DOHH2 (cell line): ENCODE measurements around the gene GTSE1.

Experiments used
- H3F3A ChIP-seq: fragments of 200-600 bp; sonication (generic), shearing (Covaris generic); 2 replicates; pipeline ENCODE4 v1.6.0; 2016; ENCODE audit warnings: antibody characterized with exemption, mild to moderate bottlenecking; ENCODE audit not compliant: control insufficient read depth, insufficient read depth
- H3K27ac ChIP-seq: fragments of 200-600 bp; sonication (generic); 2 replicates; pipeline ENCODE4 v1.5.1; 2014; ENCODE audit warnings: low read depth, mild to moderate bottlenecking, low read length, moderate library complexity
- H3K27me3 ChIP-seq: fragments of 200-600 bp; sonication (generic); 2 replicates; pipeline ENCODE4 v1.6.1; 2014; ENCODE audit warnings: mild to moderate bottlenecking, low read length, mixed read lengths; ENCODE audit not compliant: control insufficient read depth
- H3K36me3 ChIP-seq: fragments of 200-600 bp; sonication (generic); 2 replicates; pipeline ENCODE4 v1.6.1; 2014; ENCODE audit warnings: mild to moderate bottlenecking, low read length, moderate library complexity, mixed read lengths; ENCODE audit not compliant: control insufficient read depth
- H3K4me1 ChIP-seq: fragments of 200-600 bp; sonication (generic); 2 replicates; pipeline ENCODE4 v1.6.1; 2014; ENCODE audit warnings: mild to moderate bottlenecking, low read length, mixed read lengths; ENCODE audit not compliant: control insufficient read depth
- H3K4me2 ChIP-seq: fragments of 200-600 bp; sonication (generic); 2 replicates; pipeline ENCODE4 v1.6.0; 2014; ENCODE audit warnings: mild to moderate bottlenecking, low read length, moderate library complexity
- H3K4me3 ChIP-seq: fragments of 200-600 bp; sonication (generic); 2 replicates; pipeline ENCODE4 v1.5.1; 2014; ENCODE audit warnings: mild to moderate bottlenecking, low read length, mixed read lengths
- H3K79me2 ChIP-seq: fragments of 200-600 bp; sonication (generic); 2 replicates; pipeline ENCODE4 v1.6.1; 2014; ENCODE audit warnings: mild to moderate bottlenecking, low read length, mixed read lengths; ENCODE audit not compliant: control insufficient read depth
- H3K9me2 ChIP-seq: fragments of 200-600 bp; sonication (generic); replicated peaks from 2 replicates; pipeline ENCODE4 v1.6.1; 2014; ENCODE audit warnings: mild to moderate bottlenecking, low read length, mixed read lengths; ENCODE audit not compliant: control insufficient read depth
- H3K9me3 ChIP-seq: fragments of 200-600 bp; sonication (generic); 2 replicates; pipeline ENCODE4 v1.6.1; 2014; ENCODE audit warnings: antibody characterized with exemption, low read length, mixed read lengths; ENCODE audit not compliant: control insufficient read depth, insufficient read depth
- H4K20me1 ChIP-seq: fragments of 200-600 bp; sonication (generic); 2 replicates; pipeline ENCODE4 v1.6.0; 2014; ENCODE audit warnings: low read depth, mild to moderate bottlenecking, antibody characterized with exemption, low read length, moderate library complexity; ENCODE audit not compliant: control insufficient read depth, insufficient read depth
- CTCF ChIP-seq: fragments of 200-600 bp; sonication (generic); IDR thresholded peaks from one replicate; pipeline ENCODE4 v1.5.1; 2014; ENCODE audit warnings: antibody characterized with exemption, mild to moderate bottlenecking, low read depth, low read length; ENCODE audit not compliant: poor library complexity, severe bottlenecking
- EZH2phosphoT487 ChIP-seq: fragments of 200-600 bp; sonication (generic); IDR thresholded peaks from 2 replicates; pipeline ENCODE4 v1.6.1; 2017; ENCODE audit warnings: borderline replicate concordance, mild to moderate bottlenecking, antibody characterized with exemption, low read length, moderate library complexity, mixed read lengths

Gene GTSE1

GRCh38 chr22:46351131-46351735, 54.6 kb downstream of the GTSE1 start:
- Histone ChIP-seq H3K9me2 (no peaks in the 10 kb centered on the region), H3F3A (no peaks in the 10 kb centered on the region), H3K27ac (no peak overlapping the region), H3K36me3 (peaks cover 93% of the 10 kb centered on the region), H3K4me3 (no peak overlapping the region), H3K27me3 (no peaks in the 10 kb centered on the region), H3K4me2 (no peak overlapping the region), H3K9me3 (no peaks in the 10 kb centered on the region), H3K79me2 (no peaks in the 10 kb centered on the region), H4K20me1 (0 out of 2 replicates have a peak, but pooled peaks cover under 1% of the 10 kb centered on the region), H3K4me1 (no peaks in the 10 kb centered on the region)
- TF ChIP-seq EZH2phosphoT487, result no peak
- TF ChIP-seq CTCF, result no peak

- H3K4me3 ChIP-seq, result no peak overlapping the region
- H3K36me3 ChIP-seq, result peaks cover 92% of the 10 kb centered on the region
- no peaks in the 10 kb centered on the region for H3F3A ChIP-seq
- H3K9me3 ChIP-seq, result no peaks in the 10 kb centered on the region
- H3K9me2 ChIP-seq, result no peaks in the 10 kb centered on the region
- no peak overlapping the region for H3K27ac ChIP-seq
- no peaks in the 10 kb centered on the region for H4K20me1 ChIP-seq
- TF ChIP-seq CTCF (no peak), EZH2phosphoT487 (no peak)
- no peaks in the 10 kb centered on the region for H3K79me2 ChIP-seq
- H3K4me1 ChIP-seq, result no peaks in the 10 kb centered on the region
- H3K4me2 ChIP-seq, result no peak overlapping the region
- H3K27me3 ChIP-seq, result no peaks in the 10 kb centered on the region
Observed at GRCh38 chr22:46351767-46352166, 55.1 kb downstream of the GTSE1 start.

- Histone ChIP-seq H4K20me1 (no peaks in the 10 kb centered on the region), H3K27me3 (no peaks in the 10 kb centered on the region), H3F3A (no peaks in the 10 kb centered on the region), H3K9me3 (no peaks in the 10 kb centered on the region), H3K4me1 (no peaks in the 10 kb centered on the region), H3K36me3 (peaks cover 89% of the 10 kb centered on the region), H3K4me3 (no peak overlapping the region), H3K9me2 (no peaks in the 10 kb centered on the region), H3K27ac (no peak overlapping the region), H3K4me2 (no peak overlapping the region), H3K79me2 (no peaks in the 10 kb centered on the region)
- no peak for TF ChIP-seq CTCF
- no peak for TF ChIP-seq EZH2phosphoT487
Observed at GRCh38 chr22:46352276-46352675, 55.6 kb downstream of the GTSE1 start.
